Esophagus muscularis mucosa (tissue), 4 donors: ENCODE results near the gene UBXN7. TPM values are rescaled to one million over a fixed set of nuclear protein-coding genes. Genes with fewer than 3 reads are reported as not detected.

ENCODE experiments used
- DNase-seq: peaks from one replicate; pipeline ENCODE4 v3.0.0-alpha.2; 2017; ENCODE audit errors: extremely low spot score
- H3K27ac ChIP-seq, 4 donors: fragments of 200-600 bp; sonication (generic); replicated peaks in 1 of 4; 1 replicate in 3 of 4; 2 replicates in 1 of 4; pipeline ENCODE4 v1.5.1; 2016 to 2019; ENCODE audit warnings: mild to moderate bottlenecking in 1 of 4
- H3K27me3 ChIP-seq, 4 donors: fragments of 200-600 bp; sonication (generic); one replicate each; pipeline versions ENCODE4 v1.5.1 to v1.6.0; 2016 to 2019
- H3K36me3 ChIP-seq, 4 donors: fragments of 200-600 bp; sonication (generic); one replicate each; pipeline ENCODE4 v1.5.1; 2016 to 2019
- H3K4me1 ChIP-seq, 4 donors: fragments of 200-600 bp; sonication (generic); one replicate each; pipeline ENCODE4 v1.5.1; 2016 to 2019
- H3K4me3 ChIP-seq, 4 donors: fragments of 200-600 bp; sonication (generic); 1 replicate in 2 of 4; 2 replicates in 2 of 4; pipeline ENCODE4 v1.5.1; 2016 to 2019; ENCODE audit warnings: mild to moderate bottlenecking in 4 of 4, moderate library complexity in 1 of 4
- H3K9me3 ChIP-seq, 4 donors: fragments of 200-600 bp; sonication (generic); 1 replicate in 3 of 4; 2 replicates in 1 of 4; pipeline ENCODE4 v1.5.1; 2016 to 2019
- EP300 ChIP-seq: sonication (generic); formaldehyde crosslinking; IDR thresholded peaks from one replicate; pipeline ENCODE4 v1.6.1; 2017; ENCODE audit warnings: antibody characterized with exemption
- POLR2A ChIP-seq: fragments of 450-650 bp; IDR thresholded peaks from one replicate; pipeline ENCODE4 v1.6.1; 2017; ENCODE audit warnings: antibody characterized with exemption, moderate library complexity, mild to moderate bottlenecking, low read depth
- POLR2AphosphoS5 ChIP-seq, 2 donors: sonication (generic); formaldehyde crosslinking; IDR thresholded peaks; one replicate each; pipeline ENCODE4 v1.6.1; 2017; ENCODE audit warnings: antibody characterized with exemption in 2 of 2
- WGBS: methylation state at CpG from one replicate; pipeline ENCODE4 v1.1.5; 2018; 5-methylcytosine and 5-hydroxymethylcytosine counted together
- intact Hi-C: fragments of 100-400 bp; cut with DNase I; formaldehyde crosslinking; loops from one replicate; pipeline ENCODE4 v1.15.1; 2023
- total RNA-seq, 4 donors: library from RNA; depleted of rRNA; stranded (reverse); fragments of >200 nt; gene quantifications; one replicate each; pipeline versions ENCODE4 v1.1.0 to v1.2.1, GENCODE V29; 2016
- TF ChIP-seq, protein P1 (sequence below), 3 experiments: fragments of 200-600 bp in 2 of 3; fragments of 450-650 bp in 1 of 3; sonication (generic) in 2 of 3; IDR thresholded peaks; one replicate each; pipeline ENCODE4 v1.5.1; 2017 to 2019; ENCODE audit warnings: antibody characterized with exemption in 3 of 3, mild to moderate bottlenecking in 2 of 3, moderate library complexity in 1 of 3

UBXN7 gene
- total RNA-seq, 4 donors from 2014 or later = 15.6 to 23.7 (median 17.2) TPM

DNA sequence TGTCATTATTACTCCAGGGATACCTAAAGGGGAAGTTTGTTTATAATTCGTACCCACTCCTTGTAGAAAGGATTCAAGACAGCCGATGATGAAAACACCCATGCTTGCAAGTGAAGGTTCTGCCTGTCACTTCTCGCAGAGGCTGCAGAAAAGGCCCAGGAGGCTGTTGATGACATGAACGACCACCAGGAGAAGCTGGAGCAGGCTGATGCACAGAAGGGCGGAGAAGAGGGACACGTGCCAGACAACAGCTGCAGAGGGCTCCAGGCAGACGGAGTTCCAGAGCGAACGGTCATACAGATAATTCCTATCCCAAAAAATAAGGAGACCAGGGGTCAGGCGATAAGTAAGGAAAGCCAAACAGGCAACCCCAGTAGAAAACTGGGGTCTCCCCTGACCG is 108.5 kb downstream of the UBXN7 start:
- 51% methylated on average over 11 of the region's 11 CpGs for WGBS
- H3K36me3 ChIP-seq = no peaks in the 10 kb centered on the region
- peaks cover 2 to 11% (median 5%) of the 10 kb centered on the region in 4 donors for H3K4me1 ChIP-seq
- H3K27ac ChIP-seq = no peak overlapping the region
- no peak for TF ChIP-seq EP300
- TF ChIP-seq POLR2A = no peak
- no peak for TF ChIP-seq POLR2AphosphoS5 (IDR thresholded peaks at IDR 0.05)
- TF ChIP-seq, protein P1, sequence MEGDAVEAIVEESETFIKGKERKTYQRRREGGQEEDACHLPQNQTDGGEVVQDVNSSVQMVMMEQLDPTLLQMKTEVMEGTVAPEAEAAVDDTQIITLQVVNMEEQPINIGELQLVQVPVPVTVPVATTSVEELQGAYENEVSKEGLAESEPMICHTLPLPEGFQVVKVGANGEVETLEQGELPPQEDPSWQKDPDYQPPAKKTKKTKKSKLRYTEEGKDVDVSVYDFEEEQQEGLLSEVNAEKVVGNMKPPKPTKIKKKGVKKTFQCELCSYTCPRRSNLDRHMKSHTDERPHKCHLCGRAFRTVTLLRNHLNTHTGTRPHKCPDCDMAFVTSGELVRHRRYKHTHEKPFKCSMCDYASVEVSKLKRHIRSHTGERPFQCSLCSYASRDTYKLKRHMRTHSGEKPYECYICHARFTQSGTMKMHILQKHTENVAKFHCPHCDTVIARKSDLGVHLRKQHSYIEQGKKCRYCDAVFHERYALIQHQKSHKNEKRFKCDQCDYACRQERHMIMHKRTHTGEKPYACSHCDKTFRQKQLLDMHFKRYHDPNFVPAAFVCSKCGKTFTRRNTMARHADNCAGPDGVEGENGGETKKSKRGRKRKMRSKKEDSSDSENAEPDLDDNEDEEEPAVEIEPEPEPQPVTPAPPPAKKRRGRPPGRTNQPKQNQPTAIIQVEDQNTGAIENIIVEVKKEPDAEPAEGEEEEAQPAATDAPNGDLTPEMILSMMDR (IDR thresholded peaks at IDR 0.05) = no peak
- no peaks in the 10 kb centered on the region for H3K9me3 ChIP-seq
- H3K27me3 ChIP-seq = no peaks in the 10 kb centered on the region
- H3K4me3 ChIP-seq = no peak overlapping the region
- intact Hi-C loops = no loop called here
- DNase-seq = no peak

DNA sequence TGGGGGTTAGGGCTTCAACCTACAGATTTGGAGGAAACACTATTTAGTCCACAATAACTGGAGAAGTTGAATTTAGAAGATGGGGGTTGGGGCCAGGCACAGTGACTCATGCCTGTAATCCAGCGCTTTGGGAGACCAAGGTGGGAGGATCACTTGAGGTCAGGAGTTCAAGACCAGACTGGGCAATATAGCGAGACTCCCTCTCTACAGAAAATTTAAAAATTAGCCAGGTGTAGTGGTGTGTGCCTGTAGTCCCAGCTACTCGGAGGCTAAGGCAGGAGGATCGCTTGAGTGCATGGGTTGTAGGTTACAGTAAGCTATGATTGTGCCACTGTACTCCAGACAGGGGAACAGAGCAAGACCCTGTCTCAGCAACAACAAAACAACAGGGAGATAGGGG is 109.2 kb downstream of the UBXN7 start:
- Histone ChIP-seq H3K36me3 (no peaks in the 10 kb centered on the region), H3K27ac (no peak overlapping the region), H3K4me3 (no peak overlapping the region), H3K4me1 (peaks cover 3 to 13% (median 8%) of the 10 kb centered on the region in 4 donors), H3K27me3 (no peaks in the 10 kb centered on the region), H3K9me3 (no peaks in the 10 kb centered on the region)
- WGBS = 96% methylated on average over 4 of the region's 4 CpGs
- intact Hi-C loops = no loop called here
- no peak for DNase-seq
- TF ChIP-seq, protein P1 (IDR thresholded peaks at IDR 0.05) = no peak
- TF ChIP-seq EP300 = no peak
- TF ChIP-seq POLR2A = no peak
- TF ChIP-seq POLR2AphosphoS5 (IDR thresholded peaks at IDR 0.05) = no peak

DNA sequence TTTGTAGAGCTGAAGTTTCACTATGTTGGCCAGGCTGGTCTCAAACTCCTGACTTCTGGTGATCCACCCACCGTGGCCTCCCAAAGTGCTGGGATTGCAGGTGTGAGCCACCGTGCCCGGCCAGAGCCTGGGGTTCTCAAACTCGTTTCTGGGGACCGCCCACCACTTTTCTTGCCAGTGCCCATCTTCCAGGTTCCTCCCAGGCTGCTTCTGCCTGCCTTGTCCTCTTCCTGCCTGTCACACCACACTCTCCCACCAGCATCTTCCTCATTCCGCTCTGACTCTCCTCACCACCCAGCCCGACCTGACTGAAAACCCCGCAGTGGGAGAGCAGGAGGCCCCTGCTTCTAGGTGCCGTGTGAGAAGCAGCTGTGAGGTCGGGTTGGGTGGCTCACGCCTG is 111.1 kb downstream of the UBXN7 start:
- TF ChIP-seq, protein P1 (IDR thresholded peaks at IDR 0.05) = no peak
- TF ChIP-seq POLR2AphosphoS5 (IDR thresholded peaks at IDR 0.05) (no peak), POLR2A (no peak), EP300 (no peak)
- intact Hi-C loops = no loop called here
- WGBS = 72% methylated on average over 11 of the region's 11 CpGs
- no peak overlapping the region for H3K4me3 ChIP-seq
- H3K27me3 ChIP-seq = no peaks in the 10 kb centered on the region
- no peaks in the 10 kb centered on the region for H3K9me3 ChIP-seq
- no peaks in the 10 kb centered on the region for H3K36me3 ChIP-seq
- H3K4me1 ChIP-seq = peaks cover 3 to 9% (median 5%) of the 10 kb centered on the region in 4 donors
- no peak for DNase-seq
- H3K27ac ChIP-seq = no peak overlapping the region

DNA sequence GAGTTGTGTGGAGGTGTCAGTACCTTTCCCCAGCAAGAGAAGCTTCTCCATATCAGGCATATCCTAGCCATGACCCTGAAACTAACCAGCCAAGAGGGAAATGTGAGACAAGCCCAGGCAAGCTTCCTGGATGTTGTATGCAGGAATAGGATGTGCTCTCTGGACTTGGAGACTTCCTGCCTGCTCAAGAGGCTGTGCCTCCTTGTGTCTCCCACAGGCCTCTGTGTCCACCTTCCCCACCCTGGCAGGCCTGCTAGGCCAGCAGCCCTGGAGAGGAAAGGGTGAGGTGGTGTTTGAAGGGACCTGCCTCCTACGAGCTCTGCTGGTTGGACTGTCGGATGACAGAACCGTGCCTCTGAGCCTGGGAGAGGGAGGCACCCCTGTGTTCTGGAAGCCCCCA is 112.1 kb downstream of the UBXN7 start:
- Histone ChIP-seq H3K9me3 (no peaks in the 10 kb centered on the region), H3K36me3 (peaks cover 0 to 4% (median 2%) of the 10 kb centered on the region in 4 donors), H3K27ac (no peak overlapping the region), H3K4me1 (peaks cover 3 to 9% (median 5%) of the 10 kb centered on the region in 4 donors), H3K4me3 (no peak overlapping the region), H3K27me3 (no peaks in the 10 kb centered on the region)
- TF ChIP-seq EP300 (no peak), POLR2AphosphoS5 (IDR thresholded peaks at IDR 0.05) (no peak), POLR2A (no peak)
- TF ChIP-seq, protein P1 (IDR thresholded peaks at IDR 0.05) = no peak
- WGBS = 77% methylated on average over 3 of the region's 3 CpGs
- intact Hi-C loops = no loop called here
- no peak for DNase-seq
